Neural cell (in vitro differentiated cells): ENCODE results near the gene CLEC16A.

Experiments
- CTCF ChIP-seq: fragments of 450-650 bp; IDR thresholded peaks from 2 replicates; pipeline ENCODE4 v1.5.1; 2014; ENCODE audit warnings: antibody characterized with exemption, mild to moderate bottlenecking, moderate library complexity; ENCODE audit not compliant: poor library complexity, severe bottlenecking
- EP300 ChIP-seq: fragments of 450-650 bp; conservative IDR thresholded peaks from 2 replicates; pipeline ENCODE4 v1.6.1; 2014; ENCODE audit warnings: antibody characterized with exemption, mild to moderate bottlenecking, moderate library complexity; ENCODE audit not compliant: poor library complexity, severe bottlenecking
- EZH2 ChIP-seq: fragments of 200-600, 300-800 bp; shearing (Covaris generic), sonication (generic); IDR thresholded peaks from 2 replicates; pipeline ENCODE4 v1.6.1; 2014; ENCODE audit warnings: antibody characterized with exemption, low read length, borderline replicate concordance, mild to moderate bottlenecking; ENCODE audit not compliant: insufficient read depth, poor library complexity, severe bottlenecking
- POLR2AphosphoS5 ChIP-seq: IDR thresholded peaks from 2 replicates; pipeline ENCODE4 v1.6.1; 2012
- RAD21 ChIP-seq: fragments of 450-650 bp; conservative IDR thresholded peaks from 2 replicates; pipeline ENCODE4 v1.6.1; 2014; ENCODE audit warnings: antibody characterized with exemption, mild to moderate bottlenecking, moderate library complexity
- REST ChIP-seq: IDR thresholded peaks from 2 replicates; pipeline ENCODE4 v1.6.1; 2012; ENCODE audit warnings: borderline replicate concordance
- SMC3 ChIP-seq: fragments of 450-650 bp; conservative IDR thresholded peaks from 2 replicates; pipeline ENCODE4 v1.6.1; 2014; ENCODE audit warnings: antibody characterized with exemption, mild to moderate bottlenecking, moderate library complexity; ENCODE audit not compliant: poor library complexity
- TAF1 ChIP-seq: IDR thresholded peaks from 2 replicates; pipeline ENCODE4 v1.6.1; 2012; ENCODE audit warnings: low read depth

- TF ChIP-seq RAD21: no peak
- no peak for TF ChIP-seq CTCF
- TF ChIP-seq REST: no peak
- no peak for TF ChIP-seq POLR2AphosphoS5
- no peak for TF ChIP-seq EZH2
- TF ChIP-seq SMC3: no peak
- TF ChIP-seq EP300: no peak
- no peak for TF ChIP-seq TAF1
Observed at GRCh38 chr16:11101695-11102522, 157.5 kb downstream of the CLEC16A start.
